Right renal pelvis (tissue), 4 donors: Measurements from ENCODE around the gene OR8D4. TPM values are rescaled to one million over a fixed set of nuclear protein-coding genes. Genes with fewer than 3 reads are reported as not detected.
"Not testable (repeated sequence)": the region's sequence is repeated elsewhere in the genome, so short reads cannot be mapped to it uniquely, and the experiment has no call there.

Source experiments
- DNase-seq, 4 donors: peaks; one replicate each; pipeline ENCODE4 v3.0.0-alpha.2; 2013; ENCODE audit warnings: low read depth in 4 of 4, low spot score in 3 of 4, missing footprints in 1 of 4
- polyA plus RNA-seq, 4 donors: library from polyadenylated mRNA; unstranded; fragments of 120-200 nt; gene quantifications; one replicate each; pipeline ENCODE4 v1.2.1, GENCODE V29; 2013; ENCODE audit not compliant: insufficient read length in 4 of 4

Gene OR8D4
- polyA plus RNA-seq: under 1 TPM in 1 of 4 donors, not detected in 3; 0.01 TPM

DNA sequence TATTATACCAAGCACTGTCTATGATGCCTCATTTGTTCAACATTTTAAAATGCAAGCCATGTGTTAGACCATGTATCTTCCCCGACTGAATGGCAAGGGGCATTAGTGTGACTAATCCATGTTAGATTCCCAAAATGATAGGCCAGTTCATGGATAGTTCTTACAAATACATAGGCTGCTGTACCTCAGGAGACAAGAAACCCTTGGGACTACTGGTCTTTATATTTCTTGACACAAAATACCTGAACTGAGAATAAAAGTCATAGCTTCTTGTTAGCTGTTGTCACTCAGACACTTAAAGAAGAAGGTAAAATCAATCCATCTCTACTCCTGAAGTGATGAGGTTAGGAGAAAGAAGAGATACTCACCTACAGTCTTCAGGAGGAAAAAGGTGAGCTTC lies at the start of gene OR8D4:
Gene OR8D4, plus strand, starts transcription at position 301 of the 400 bp plus-strand sequence. CDS start 4,265 bp downstream, outside the sequence.
- no peak for DNase-seq

DNA sequence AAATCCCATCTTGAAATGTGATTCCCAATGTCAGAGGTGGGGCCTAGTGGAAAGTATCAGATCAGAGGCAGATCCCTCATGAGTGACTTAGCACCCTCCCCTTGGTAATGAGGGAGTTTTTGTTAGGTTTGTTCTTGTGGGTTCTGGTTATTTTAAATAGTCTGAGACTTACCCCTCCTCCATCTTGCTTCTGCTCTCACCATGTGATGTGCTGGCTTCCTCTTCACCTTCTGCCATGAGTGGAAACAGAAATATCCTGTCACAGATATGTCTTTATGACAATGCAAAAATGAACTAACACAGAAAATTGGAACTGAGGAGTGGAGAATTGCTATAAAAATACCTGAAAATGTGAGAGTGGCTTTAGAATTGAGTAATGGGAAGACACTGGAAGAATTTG lies 49.6 kb upstream of the OR8D4 start:
- DNase-seq: no peak

DNA sequence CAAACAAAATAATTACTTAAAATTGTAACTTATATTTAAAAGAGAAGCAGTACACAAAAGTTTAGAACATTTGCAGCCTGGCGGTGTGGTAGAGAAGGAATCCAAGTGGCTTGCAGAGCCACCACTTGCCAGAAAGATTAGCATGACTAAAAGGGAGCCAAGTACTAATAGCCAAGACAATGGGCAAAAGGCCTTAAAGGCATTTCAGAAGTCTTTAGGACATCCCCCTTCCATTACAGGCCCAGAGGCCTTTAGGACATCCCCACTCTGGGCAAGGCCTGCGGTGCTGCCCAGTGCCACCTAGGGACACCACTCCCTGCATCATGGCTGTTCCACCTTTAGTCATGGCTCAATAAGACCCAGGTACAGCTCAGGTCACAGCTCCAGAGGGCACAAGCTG lies 48.9 kb upstream of the OR8D4 start:
- no peak for DNase-seq

DNA sequence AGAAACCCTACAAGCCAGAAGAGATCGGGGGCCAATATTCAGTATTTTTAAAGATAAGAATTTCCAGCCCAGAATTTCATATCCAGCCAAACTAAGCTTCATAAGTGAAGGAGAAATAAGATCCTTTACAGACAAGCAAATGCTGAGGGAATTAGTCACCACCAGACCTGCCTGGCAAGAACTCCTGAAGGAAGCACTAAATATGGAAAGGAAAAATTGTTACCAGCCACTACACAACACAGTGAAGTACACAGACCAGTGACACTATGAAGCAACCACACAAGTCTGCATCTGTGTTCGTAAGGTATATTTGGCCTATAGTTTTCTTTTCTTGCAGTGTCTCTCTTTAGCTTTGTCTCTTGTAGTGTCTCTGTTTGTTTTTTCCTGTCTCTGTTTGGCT lies 45.5 kb upstream of the OR8D4 start:
- DNase-seq: no peak

DNA sequence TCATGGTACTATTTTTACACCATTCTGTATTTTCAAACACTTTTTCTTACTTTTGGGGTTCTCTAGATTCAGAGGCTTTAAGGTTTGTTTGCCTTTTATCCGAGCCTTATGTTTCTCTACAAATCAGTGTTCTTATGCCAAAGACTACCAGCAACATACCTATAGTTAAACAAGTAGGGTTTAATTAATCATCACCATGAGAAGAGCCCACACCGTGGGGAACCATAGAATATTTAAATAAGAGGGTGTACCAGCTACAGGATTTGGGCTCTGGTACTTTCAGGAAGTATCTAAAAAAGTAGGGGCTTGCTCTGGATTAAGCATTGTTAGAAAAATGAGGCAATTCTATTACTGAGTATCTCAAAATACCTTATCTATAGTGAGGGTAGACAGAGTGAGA lies 42.2 kb upstream of the OR8D4 start:
- no peak for DNase-seq

DNA sequence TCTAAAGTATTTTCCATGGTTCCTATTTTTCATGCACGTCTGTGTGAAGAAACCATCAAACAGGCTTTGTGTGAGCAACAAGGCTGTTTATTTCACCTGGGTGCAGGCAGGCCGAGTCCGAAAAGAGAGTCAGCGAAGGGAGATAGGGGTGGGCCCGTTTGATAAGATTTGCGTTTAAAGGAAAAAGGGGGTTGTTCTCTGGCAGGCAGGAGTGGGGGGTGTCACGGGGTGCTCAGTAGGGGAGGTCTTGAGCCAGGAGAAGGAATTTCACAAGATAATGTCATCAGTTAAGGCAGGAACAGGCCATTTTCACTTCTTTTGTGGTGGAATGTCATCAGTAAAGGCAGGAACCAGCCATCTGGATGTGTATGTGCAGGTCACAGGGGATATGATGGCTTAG lies 36.7 kb upstream of the OR8D4 start:
- not testable (repeated sequence) for DNase-seq

DNA sequence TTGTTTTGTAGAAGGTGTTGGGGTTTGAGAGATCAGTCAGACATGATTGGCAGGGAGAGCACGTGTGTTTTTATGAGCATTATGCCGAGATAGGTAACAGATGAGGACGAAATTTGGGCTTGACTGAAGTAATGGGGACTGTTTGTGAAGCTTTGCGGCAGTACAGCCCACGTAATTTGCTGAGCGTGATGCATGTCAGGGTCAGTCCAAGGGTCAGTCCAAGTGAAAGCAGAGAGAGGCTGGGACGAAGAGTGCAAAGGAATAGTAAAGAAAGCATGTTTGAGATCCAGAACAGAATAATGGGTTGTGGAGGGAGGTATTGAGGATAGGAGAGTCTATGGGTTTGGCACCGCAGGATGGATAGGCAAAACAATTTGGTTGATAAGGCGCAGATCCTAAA lies 34.2 kb upstream of the OR8D4 start:
- DNase-seq: not testable (repeated sequence)

DNA sequence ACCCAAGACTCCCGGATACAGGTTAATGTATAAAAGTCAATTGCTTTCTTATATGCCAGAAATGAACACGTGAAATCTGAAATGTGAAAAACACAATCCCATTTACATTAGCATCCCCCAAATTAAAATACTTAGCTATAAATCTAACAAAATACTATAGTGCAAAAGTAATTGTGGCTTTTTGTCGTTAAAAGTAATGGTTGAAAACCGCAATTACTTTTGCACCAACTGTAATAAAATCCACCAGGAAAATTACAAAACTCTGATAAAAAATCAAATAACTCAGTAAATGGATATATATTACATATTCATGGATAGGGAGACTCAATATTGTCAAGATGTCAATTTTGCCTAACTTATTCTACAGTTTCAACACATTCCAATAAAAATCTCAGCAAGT lies 21.1 kb upstream of the OR8D4 start:
- no peak for DNase-seq

DNA sequence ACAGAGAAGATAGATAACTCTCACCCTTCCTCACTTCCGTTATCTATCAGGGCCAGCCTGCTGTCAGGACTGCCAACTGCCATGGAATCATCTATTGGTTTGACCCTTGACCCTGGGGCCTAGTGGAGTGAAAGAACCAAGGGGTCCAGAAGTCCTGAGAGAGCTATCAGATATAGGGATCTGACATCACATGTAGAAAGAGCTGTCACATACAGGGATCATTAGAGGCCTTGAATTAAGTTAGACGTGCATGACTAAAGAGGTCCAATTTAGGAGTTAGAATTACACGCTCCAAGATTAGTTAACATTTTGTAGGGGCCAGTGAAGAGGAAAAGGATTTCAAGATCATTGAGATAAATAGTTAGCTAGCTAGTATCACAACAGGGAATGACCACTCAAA lies 16.4 kb upstream of the OR8D4 start, which contains the start of gene TMEM225:
Gene TMEM225, minus strand, starts transcription at position 101 of the 400 bp plus-strand sequence. CDS start 245 bp downstream, outside the sequence.
- DNase-seq: no peak

DNA sequence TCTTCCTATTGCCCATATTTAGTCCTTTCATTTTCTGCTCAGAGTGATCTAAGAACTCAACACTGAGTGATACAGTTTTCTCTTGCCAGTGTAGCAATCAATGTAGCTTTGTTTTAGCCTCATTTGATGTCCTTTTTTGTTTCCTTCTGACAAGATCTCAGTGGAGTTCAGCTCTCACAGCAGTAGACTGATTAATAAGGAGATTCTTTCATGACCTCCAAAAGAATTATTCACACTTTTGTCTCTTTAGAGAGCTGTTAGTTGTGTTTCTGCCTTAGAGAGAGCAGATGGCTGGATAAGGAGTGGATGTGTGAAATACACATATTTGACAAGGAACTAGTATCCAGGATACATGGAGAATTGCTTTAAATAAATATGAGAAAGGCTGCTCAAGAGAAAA lies 9.9 kb upstream of the OR8D4 start:
- no peak for DNase-seq

DNA sequence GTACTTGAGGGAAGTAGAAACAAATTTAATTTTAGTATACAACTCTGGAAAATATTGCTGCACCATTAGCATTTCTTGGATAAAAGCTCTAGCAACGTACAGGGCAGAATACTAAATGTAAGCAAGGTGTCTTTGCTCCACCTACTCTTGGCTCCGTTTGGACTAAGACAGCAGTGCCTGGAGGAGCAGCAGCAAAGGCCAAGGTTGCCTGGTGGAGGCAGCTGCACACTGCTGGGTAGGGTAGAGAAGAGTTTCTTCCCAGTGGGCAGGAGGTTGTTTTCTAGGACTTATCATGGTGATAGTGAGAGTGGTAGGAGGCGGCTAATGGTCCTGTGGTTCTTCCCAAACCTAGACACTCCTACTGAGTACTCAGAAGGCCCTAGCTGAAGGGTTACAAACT lies 2.2 kb upstream of the OR8D4 start:
- no peak for DNase-seq

DNA sequence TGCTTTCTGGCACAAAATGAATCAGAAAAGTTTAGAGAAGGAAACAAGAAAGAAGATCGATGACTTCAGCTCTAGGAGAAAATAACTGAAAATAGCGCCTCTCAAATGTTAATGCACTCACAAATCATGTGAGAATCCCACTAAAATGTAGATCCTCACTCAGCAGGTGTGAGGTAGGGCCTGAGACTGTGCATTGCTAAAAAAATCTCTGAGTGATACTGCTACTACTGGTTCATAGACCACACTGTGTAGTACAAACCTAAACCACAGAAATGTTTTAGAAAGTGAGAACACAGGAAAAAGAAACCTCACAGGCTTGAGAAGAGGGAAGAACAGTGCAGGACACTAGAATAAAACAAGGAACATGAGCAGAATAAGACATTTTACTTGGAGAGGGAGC lies 2.0 kb downstream of the OR8D4 start:
- no peak for DNase-seq

DNA sequence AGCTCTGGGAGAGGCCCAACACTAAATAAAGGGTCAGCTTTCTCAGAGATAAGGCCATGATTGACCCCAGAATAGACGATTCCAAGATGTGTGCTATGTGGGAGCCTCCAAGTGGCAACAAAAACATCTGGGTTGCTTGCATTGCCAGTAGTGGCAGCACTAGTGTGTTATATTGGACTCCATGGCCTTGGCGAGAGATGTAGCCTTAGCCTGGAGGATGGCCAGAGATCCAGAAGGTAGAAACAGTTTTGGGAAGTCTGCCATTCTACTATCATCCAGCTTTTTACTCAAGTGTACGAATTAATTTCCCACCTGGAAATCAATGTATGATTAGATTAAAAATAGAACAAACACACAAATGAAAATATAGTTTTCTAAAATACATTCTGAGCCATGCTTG lies 3.0 kb downstream of the OR8D4 start:
- DNase-seq: no peak

DNA sequence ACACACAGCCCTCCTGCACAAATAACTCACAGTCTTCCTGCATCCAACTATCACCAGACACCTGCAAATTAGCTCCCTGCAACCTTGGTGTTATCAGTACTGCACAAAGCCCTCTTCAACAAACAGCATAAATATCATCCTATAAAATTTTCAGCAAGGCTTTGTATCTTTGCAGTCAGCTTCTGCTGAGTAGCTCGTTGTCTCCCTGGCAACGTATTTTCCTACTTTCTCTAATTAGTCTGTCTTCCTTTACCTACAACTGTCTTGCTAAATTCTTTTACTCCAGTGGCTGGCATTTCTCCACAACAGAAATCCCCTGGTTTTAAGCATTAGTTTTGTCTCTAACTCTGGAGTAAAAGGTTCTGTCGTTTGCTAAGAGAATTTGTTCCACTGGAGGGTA lies 3.9 kb downstream of the OR8D4 start:
- no peak for DNase-seq

DNA sequence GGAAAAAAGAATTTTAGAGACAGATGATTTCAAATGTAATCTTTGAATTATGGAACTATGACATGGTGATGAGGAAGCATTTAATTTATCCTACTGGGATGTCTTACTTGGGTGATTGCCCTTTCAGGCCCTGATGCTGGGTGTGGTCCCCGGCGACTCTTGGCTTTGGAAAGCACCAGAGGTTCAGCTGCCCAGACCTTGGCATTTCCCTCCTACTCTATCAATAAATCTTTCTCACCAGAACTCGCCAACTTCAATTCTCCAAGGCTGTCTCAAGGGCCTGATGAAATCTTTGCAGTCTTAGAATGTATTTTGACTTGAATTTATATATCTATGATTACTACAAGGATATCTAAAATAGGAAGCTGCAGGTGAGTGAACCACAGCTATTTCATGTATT lies 19.0 kb downstream of the OR8D4 start:
- DNase-seq: no peak

DNA sequence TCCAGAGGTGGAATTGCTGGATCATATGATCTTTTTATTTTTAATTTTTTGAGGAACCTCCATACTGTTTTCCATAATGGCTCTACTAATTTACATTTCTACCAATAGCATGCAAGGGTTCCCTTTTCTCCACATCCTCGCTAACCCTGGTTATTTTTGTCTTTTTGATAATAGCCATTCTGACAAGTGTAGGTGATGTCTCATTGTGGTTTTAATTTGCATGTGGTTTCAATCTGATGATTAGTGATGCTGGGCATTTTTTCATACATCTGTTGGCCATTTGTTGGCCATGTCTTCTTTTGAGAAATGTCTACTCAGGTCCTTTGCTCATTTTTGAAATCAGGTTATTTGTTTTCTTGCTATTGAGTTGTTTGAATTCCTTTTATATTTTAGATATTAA lies 22.1 kb downstream of the OR8D4 start:
- DNase-seq: no peak

DNA sequence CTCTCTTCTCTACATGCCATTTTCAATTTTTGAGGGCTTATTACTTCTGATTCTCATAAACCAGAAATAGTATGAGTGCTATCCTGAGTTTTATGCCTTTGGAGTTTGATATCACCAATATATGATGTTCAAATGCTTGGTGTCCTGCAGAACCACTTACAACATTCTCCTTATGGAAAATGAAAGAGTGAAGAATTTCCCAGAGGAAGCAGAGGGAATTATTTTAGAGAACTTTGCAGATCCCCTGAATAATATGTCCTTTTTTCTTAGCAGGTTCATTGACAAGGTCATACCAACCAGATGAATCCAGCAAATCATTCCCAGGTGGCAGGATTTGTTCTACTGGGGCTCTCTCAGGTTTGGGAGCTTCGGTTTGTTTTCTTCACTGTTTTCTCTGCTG lies 37.4 kb downstream of the OR8D4 start, which contains the start of gene OR4D5:
Gene OR4D5, plus strand, starts transcription at position 301 of the 400 bp plus-strand sequence. Its CDS starts 0 bp downstream, at position 301.
- no peak for DNase-seq

DNA sequence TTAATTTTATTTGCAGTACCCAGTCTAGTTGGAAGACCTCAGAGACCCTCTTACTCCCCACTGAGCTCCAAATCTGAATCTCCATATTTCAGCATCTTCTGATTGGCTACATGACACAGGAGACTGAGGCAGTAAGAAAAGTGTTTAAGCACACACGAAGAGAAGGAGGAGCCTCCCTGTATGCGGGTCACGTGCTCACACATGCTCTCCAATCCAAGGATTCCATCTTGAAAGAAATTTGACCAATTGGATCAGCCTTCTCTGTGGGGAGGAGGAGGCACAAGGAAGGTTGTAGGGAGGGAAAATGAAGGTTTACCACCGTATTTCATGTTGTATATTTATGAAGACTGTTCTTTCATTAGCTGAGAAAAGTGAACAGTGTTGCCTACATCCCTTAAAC lies 40.4 kb downstream of the OR8D4 start:
- DNase-seq: no peak

DNA sequence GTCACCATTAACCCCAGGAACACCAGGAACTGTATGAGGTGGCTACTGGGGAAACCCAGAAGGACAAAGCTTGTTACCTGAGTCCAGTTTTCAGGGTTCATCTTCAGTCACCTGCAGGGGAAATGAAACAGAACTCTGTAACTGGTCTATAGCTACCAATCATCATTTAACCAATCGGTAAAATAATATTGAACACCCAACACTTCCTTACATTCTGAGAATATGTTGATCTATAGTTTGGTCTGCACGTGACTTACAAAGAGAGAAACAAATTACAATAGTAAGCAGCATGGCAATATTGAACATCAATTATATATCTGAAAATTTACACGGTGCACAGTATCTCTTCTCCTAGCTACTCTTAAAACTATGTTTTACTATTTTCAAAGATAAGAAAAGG lies 41.8 kb downstream of the OR8D4 start, which contains the start of gene OR6T1:
Gene OR6T1, minus strand, starts transcription at position 101 of the 400 bp plus-strand sequence. Its CDS starts 0 bp downstream, at position 101.
- DNase-seq: no peak

DNA sequence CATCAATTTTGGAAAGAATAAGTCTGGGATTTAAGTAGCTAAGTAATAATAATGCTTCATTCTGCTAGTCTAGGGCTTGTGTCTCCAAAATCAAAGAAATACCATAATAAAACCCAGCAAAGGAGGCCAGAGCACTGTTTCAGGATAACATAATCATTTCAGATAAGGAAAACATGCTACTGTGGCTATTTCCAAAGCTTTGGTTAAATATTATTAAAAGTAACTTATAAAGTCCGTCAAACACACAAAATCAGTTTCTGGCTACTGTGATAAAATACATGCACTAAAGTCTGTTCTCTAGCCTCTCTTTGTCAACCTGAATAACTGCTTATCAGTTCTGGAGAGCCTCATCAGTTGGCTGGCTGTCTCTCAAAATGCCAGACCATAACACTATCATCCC lies 43.2 kb downstream of the OR8D4 start:
- no peak for DNase-seq

DNA sequence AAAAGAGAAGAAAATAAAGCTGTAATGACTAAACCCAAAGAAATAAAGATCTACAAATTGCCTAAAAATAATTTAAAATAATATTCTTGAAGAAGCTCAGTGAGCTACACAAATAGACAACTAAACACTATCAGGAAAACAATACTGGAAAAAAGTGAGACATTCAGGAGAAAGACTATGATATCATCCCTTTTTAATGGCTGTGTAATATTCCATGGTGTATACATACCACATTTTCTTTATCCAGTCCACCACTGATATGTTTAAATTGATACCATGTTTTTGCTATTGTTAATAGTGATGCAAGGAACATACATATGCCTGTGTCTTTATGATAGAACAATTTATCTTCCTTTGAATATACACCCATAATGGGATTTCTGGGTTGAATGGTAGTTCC lies 54.8 kb downstream of the OR8D4 start:
- DNase-seq: no peak
